Measurements from ENCODE around the gene NIPAL1. TPM values are rescaled to one million over a fixed set of nuclear protein-coding genes. Genes with fewer than 3 reads are reported as not detected.

The NIPAL1 gene
- polyA plus RNA-seq, 1 donor from 2014 or later: 0.85 TPM

DNA sequence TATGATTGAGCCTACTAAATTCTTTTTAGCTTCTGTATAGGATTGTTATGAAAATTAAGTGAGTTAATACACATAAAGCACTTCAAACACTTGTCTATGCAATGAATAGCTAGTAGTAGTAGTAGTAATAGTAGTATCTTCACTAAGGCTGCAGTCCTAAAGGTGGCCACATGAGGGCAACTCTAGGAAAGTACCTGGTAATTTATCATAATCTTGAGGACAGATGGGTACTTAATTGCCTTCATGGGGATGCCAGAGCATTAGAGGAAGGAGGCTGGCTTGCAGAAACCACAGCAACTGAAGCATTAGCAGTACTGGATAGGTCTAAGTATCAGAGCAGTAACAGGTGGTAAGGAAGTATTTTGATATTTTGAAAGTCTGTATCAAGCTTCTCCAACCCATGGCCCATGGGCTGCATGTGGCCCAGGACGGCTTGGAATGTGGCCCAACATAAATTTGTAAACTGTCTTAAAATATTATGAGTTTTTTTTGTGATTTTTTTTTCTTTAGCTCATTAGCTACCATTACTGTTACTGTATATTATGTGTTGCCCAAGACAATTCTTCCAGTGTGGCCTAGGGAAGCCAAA, 17.3 kb downstream of the NIPAL1 start:
- no peak overlapping the region for H3K27ac ChIP-seq (ENCODE audit: low read length)
- no peaks in the 10 kb centered on the region for H3K36me3 ChIP-seq (ENCODE audit: insufficient read depth, low read length)
- no peak overlapping the region for H3K9ac ChIP-seq (ENCODE audit: low read length)
- H4K20me1 ChIP-seq (ENCODE audit: insufficient read depth): no peaks in the 10 kb centered on the region
- no peaks in the 10 kb centered on the region for H3K9me3 ChIP-seq (ENCODE audit: low read length)
- H3K79me2 ChIP-seq (replicated peaks; ENCODE audit: insufficient read depth, low read length): no peaks in the 10 kb centered on the region
- no peak overlapping the region for H3K4me2 ChIP-seq (ENCODE audit: low read length)
- TF ChIP-seq RAD21 (conservative IDR thresholded peaks at IDR 0.05) (no peak), EP300 (conservative IDR thresholded peaks at IDR 0.05; ENCODE audit: poor library complexity, severe bottlenecking) (no peak), SMC3 (conservative IDR thresholded peaks at IDR 0.05; ENCODE audit: poor library complexity) (no peak)
- TF ChIP-seq, protein P1, sequence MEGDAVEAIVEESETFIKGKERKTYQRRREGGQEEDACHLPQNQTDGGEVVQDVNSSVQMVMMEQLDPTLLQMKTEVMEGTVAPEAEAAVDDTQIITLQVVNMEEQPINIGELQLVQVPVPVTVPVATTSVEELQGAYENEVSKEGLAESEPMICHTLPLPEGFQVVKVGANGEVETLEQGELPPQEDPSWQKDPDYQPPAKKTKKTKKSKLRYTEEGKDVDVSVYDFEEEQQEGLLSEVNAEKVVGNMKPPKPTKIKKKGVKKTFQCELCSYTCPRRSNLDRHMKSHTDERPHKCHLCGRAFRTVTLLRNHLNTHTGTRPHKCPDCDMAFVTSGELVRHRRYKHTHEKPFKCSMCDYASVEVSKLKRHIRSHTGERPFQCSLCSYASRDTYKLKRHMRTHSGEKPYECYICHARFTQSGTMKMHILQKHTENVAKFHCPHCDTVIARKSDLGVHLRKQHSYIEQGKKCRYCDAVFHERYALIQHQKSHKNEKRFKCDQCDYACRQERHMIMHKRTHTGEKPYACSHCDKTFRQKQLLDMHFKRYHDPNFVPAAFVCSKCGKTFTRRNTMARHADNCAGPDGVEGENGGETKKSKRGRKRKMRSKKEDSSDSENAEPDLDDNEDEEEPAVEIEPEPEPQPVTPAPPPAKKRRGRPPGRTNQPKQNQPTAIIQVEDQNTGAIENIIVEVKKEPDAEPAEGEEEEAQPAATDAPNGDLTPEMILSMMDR (IDR thresholded peaks at IDR 0.05; ENCODE audit: poor library complexity, severe bottlenecking): no peak
- no peaks in the 10 kb centered on the region for H3F3A ChIP-seq (ENCODE audit: insufficient read depth, low read length, poor library complexity, severe bottlenecking)
- no peaks in the 10 kb centered on the region for H3K9me2 ChIP-seq (ENCODE audit: insufficient read depth, low read length)
- H2AFZ ChIP-seq (ENCODE audit: low read depth, low read length): no peak overlapping the region
- H3K4me3 ChIP-seq (ENCODE audit: low read length): no peak overlapping the region
- no peaks in the 10 kb centered on the region for H3K27me3 ChIP-seq (ENCODE audit: insufficient read depth, low read depth, low read length)

DNA sequence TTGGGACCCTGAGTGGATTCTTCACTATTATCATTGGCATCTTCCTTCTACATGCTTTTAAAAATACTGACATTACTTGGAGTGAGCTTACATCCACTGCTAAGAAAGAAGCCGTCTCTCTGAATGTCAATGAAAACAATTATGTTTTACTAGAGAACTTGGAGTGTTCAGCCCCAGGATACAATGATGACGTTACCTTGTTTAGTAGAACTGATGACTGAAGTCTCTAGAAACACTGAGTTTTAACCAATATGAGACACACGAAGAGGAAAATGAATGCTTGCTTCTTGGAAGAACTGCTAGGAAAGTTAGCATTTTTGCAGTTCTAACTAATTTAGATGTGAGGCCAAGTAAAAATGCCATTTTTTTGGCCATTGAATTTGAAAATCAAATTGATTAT, 19.4 kb downstream of the NIPAL1 start:
- Histone ChIP-seq H2AFZ (ENCODE audit: low read depth, low read length) (no peak overlapping the region), H3K36me3 (ENCODE audit: insufficient read depth, low read length) (no peaks in the 10 kb centered on the region), H3K9me2 (ENCODE audit: insufficient read depth, low read length) (no peaks in the 10 kb centered on the region), H3K4me3 (ENCODE audit: low read length) (no peak overlapping the region), H3K9me3 (ENCODE audit: low read length) (no peaks in the 10 kb centered on the region), H3K79me2 (replicated peaks; ENCODE audit: insufficient read depth, low read length) (no peaks in the 10 kb centered on the region), H4K20me1 (ENCODE audit: insufficient read depth) (no peaks in the 10 kb centered on the region), H3K27ac (ENCODE audit: low read length) (no peak overlapping the region), H3K9ac (ENCODE audit: low read length) (no peak overlapping the region), H3K4me2 (ENCODE audit: low read length) (no peak overlapping the region), H3K27me3 (ENCODE audit: insufficient read depth, low read depth, low read length) (no peaks in the 10 kb centered on the region), H3F3A (ENCODE audit: insufficient read depth, low read length, poor library complexity, severe bottlenecking) (no peaks in the 10 kb centered on the region)
- TF ChIP-seq, protein P1 (IDR thresholded peaks at IDR 0.05; ENCODE audit: poor library complexity, severe bottlenecking): no peak
- no peak for TF ChIP-seq TAF1 (IDR thresholded peaks at IDR 0.05; ENCODE audit: low read depth)
- TF ChIP-seq, protein P2, sequence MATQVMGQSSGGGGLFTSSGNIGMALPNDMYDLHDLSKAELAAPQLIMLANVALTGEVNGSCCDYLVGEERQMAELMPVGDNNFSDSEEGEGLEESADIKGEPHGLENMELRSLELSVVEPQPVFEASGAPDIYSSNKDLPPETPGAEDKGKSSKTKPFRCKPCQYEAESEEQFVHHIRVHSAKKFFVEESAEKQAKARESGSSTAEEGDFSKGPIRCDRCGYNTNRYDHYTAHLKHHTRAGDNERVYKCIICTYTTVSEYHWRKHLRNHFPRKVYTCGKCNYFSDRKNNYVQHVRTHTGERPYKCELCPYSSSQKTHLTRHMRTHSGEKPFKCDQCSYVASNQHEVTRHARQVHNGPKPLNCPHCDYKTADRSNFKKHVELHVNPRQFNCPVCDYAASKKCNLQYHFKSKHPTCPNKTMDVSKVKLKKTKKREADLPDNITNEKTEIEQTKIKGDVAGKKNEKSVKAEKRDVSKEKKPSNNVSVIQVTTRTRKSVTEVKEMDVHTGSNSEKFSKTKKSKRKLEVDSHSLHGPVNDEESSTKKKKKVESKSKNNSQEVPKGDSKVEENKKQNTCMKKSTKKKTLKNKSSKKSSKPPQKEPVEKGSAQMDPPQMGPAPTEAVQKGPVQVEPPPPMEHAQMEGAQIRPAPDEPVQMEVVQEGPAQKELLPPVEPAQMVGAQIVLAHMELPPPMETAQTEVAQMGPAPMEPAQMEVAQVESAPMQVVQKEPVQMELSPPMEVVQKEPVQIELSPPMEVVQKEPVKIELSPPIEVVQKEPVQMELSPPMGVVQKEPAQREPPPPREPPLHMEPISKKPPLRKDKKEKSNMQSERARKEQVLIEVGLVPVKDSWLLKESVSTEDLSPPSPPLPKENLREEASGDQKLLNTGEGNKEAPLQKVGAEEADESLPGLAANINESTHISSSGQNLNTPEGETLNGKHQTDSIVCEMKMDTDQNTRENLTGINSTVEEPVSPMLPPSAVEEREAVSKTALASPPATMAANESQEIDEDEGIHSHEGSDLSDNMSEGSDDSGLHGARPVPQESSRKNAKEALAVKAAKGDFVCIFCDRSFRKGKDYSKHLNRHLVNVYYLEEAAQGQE (IDR thresholded peaks at IDR 0.05; ENCODE audit: borderline replicate concordance): no peak
- no peak for TF ChIP-seq SMC3 (conservative IDR thresholded peaks at IDR 0.05; ENCODE audit: poor library complexity)

Measured in neural cell (in vitro differentiated cells).